ENCODE data around the gene FIGLA. TPM values are rescaled to one million over a fixed set of nuclear protein-coding genes. Genes with fewer than 3 reads are reported as not detected.
"Not testable (repeated sequence)": the region's sequence is repeated elsewhere in the genome, so short reads cannot be mapped to it uniquely, and the experiment has no call there.

The FIGLA gene
- total and polyA plus RNA-seq, 5 donors from 2014 or later, result not detected

DNA sequence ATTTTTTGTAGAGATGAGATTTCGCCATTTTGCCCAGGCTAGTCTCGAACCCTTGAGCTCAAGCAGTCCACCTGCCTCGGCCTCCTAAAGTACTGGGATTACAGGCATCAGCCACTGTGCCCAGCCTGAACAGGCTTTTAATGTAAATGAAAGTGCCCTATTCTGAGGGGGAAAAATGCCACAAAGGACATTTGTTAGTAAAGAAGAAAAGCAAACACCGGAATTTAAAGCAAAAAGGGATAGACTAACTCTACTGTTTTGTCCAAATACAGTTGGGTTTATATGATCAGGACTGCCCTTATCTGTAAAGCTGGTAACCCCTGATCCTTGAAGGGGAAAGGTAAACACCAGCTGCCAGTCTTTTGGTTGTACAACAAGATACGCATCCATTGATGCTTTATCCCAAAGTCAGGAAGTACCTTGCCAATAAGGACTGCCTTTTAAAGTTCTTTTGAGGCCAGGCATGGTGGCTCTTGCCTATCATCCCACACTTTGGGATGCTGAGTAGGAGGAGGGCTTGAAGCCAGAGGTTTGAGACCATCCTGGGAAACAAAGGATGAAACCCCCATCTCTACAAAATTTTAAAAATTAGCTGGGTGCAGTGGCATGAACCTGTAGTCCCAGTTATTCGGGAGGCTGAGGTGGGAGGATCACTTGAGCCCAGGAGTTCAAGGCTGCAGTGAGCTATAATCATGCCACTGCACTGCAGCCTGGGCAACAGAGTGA is 16.8 kb upstream of the FIGLA start:
- Histone ChIP-seq H3K36me3 (ENCODE audit: control insufficient read depth, insufficient read depth, low read length) (no peaks in the 10 kb centered on the region), H3K4me3 (ENCODE audit: low read depth, low read length) (no peak overlapping the region), H3K27me3 (ENCODE audit: control insufficient read depth, insufficient read depth, low read length) (no peaks in the 10 kb centered on the region), H3K9me3 (ENCODE audit: control insufficient read depth in 2 of 2, low read length in 2 of 2) (no peaks in the 10 kb centered on the region), H3K27ac (ENCODE audit: insufficient read depth, low read length, poor library complexity, severe bottlenecking) (no peak overlapping the region), H3K4me1 (ENCODE audit: control insufficient read depth, insufficient read depth, low read length, poor library complexity, severe bottlenecking) (no peaks in the 10 kb centered on the region)
- no peak overlapping the region for H3K4me3 Mint-ChIP-seq
- ATAC-seq (ENCODE audit: low read depth in 2 of 2) (no peak), DNase-seq (no peak)
- H3K27ac Mint-ChIP-seq, result no peak overlapping the region
- H3K4me1 Mint-ChIP-seq, result no peaks in the 10 kb centered on the region
- H3K36me3 Mint-ChIP-seq, result no peaks in the 10 kb centered on the region
- peaks cover 10% of the 10 kb centered on the region for H3K27me3 Mint-ChIP-seq
- H3K9me3 Mint-ChIP-seq, result peaks cover 0 to 2% (median 0%) of the 10 kb centered on the region in 7 donors

GRCh38 chr2:70806620-70807019 is 16.2 kb upstream of the FIGLA start:
- H3K9me3 ChIP-seq (ENCODE audit: control insufficient read depth in 2 of 2, low read length in 2 of 2), result no peaks in the 10 kb centered on the region
- H3K9me3 Mint-ChIP-seq, result peaks cover 0 to 2% (median 0%) of the 10 kb centered on the region in 7 donors

GRCh38 chr2:70806013-70806412 is 15.6 kb upstream of the FIGLA start:
- no peaks in the 10 kb centered on the region for H3K4me1 Mint-ChIP-seq
- peaks cover 10% of the 10 kb centered on the region for H3K27me3 Mint-ChIP-seq
- H3K27ac ChIP-seq (ENCODE audit: insufficient read depth, low read length, poor library complexity, severe bottlenecking), result no peak overlapping the region
- H3K4me3 ChIP-seq (ENCODE audit: low read depth, low read length), result no peak overlapping the region
- peaks cover 0 to 2% (median 0%) of the 10 kb centered on the region in 7 donors for H3K9me3 Mint-ChIP-seq
- no peak overlapping the region for H3K27ac Mint-ChIP-seq
- H3K36me3 Mint-ChIP-seq, result no peaks in the 10 kb centered on the region
- no peaks in the 10 kb centered on the region for H3K9me3 ChIP-seq (ENCODE audit: control insufficient read depth in 2 of 2, low read length in 2 of 2)
- no peak for DNase-seq
- no peaks in the 10 kb centered on the region for H3K27me3 ChIP-seq (ENCODE audit: control insufficient read depth, insufficient read depth, low read length)
- H3K4me1 ChIP-seq (ENCODE audit: control insufficient read depth, insufficient read depth, low read length, poor library complexity, severe bottlenecking), result no peaks in the 10 kb centered on the region
- no peak overlapping the region for H3K4me3 Mint-ChIP-seq
- no peak for ATAC-seq (ENCODE audit: low read depth in 2 of 2)
- no peaks in the 10 kb centered on the region for H3K36me3 ChIP-seq (ENCODE audit: control insufficient read depth, insufficient read depth, low read length)

More at GRCh38 chr2:70806620-70807019, 16.2 kb upstream of the FIGLA start:
- Histone ChIP-seq H3K27me3 (ENCODE audit: control insufficient read depth, insufficient read depth, low read length) (no peaks in the 10 kb centered on the region), H3K4me3 (ENCODE audit: low read depth, low read length) (no peak overlapping the region), H3K36me3 (ENCODE audit: control insufficient read depth, insufficient read depth, low read length) (no peaks in the 10 kb centered on the region), H3K27ac (ENCODE audit: insufficient read depth, low read length, poor library complexity, severe bottlenecking) (no peak overlapping the region), H3K4me1 (ENCODE audit: control insufficient read depth, insufficient read depth, low read length, poor library complexity, severe bottlenecking) (no peaks in the 10 kb centered on the region)
- DNase-seq (no peak), ATAC-seq (ENCODE audit: low read depth in 2 of 2) (no peak)
- Mint-ChIP-seq H3K4me1 (no peaks in the 10 kb centered on the region), H3K27me3 (peaks cover 10% of the 10 kb centered on the region), H3K27ac (no peak overlapping the region), H3K4me3 (no peak overlapping the region), H3K36me3 (no peaks in the 10 kb centered on the region)

DNA sequence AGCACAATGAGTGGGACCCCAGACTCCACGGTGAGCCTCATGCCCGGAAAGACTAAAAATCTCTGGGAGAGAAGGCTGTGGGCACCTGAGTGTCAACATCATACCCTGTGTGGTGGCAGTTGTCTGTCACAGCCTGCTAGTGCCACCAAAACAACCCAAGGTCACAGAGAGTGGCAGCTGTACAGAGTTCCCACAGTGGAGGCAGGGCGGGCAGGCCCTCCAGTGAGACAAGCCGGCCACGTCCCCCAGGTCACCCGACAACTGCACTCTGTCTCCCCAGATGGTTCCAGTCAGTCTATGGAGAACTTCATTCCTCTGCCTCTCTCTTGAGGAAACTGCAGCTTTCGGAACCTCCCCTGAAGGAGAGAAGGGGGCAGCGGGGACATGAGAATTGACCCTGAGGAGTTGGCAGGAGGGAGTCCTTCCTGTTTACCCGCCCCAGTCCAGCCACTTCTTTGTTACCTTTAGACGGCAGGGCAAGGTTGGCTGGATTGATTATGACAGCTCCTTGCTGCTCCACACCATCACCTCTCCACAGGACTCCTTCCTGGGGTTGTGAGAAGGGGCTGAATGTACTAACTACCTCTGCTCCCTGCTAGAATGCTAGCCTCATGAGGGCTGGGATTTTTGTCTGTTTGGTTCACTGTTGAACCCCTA is 11.3 kb upstream of the FIGLA start:
- Mint-ChIP-seq H3K4me3 (no peak overlapping the region), H3K27ac (no peak overlapping the region), H3K4me1 (no peaks in the 10 kb centered on the region), H3K9me3 (peaks cover 0 to 4% (median 0%) of the 10 kb centered on the region in 7 donors), H3K36me3 (no peaks in the 10 kb centered on the region), H3K27me3 (peaks cover 19% of the 10 kb centered on the region)
- H3K27me3 ChIP-seq (ENCODE audit: control insufficient read depth, insufficient read depth, low read length), result no peaks in the 10 kb centered on the region
- ATAC-seq (ENCODE audit: low read depth in 2 of 2) (no peak), DNase-seq (no peak)
- H3K9me3 ChIP-seq (ENCODE audit: control insufficient read depth in 2 of 2, low read length in 2 of 2), result no peaks in the 10 kb centered on the region
- H3K4me3 ChIP-seq (ENCODE audit: low read depth, low read length), result no peak overlapping the region
- H3K4me1 ChIP-seq (ENCODE audit: control insufficient read depth, insufficient read depth, low read length, poor library complexity, severe bottlenecking), result no peaks in the 10 kb centered on the region
- no peaks in the 10 kb centered on the region for H3K36me3 ChIP-seq (ENCODE audit: control insufficient read depth, insufficient read depth, low read length)
- H3K27ac ChIP-seq (ENCODE audit: insufficient read depth, low read length, poor library complexity, severe bottlenecking), result no peak overlapping the region

DNA sequence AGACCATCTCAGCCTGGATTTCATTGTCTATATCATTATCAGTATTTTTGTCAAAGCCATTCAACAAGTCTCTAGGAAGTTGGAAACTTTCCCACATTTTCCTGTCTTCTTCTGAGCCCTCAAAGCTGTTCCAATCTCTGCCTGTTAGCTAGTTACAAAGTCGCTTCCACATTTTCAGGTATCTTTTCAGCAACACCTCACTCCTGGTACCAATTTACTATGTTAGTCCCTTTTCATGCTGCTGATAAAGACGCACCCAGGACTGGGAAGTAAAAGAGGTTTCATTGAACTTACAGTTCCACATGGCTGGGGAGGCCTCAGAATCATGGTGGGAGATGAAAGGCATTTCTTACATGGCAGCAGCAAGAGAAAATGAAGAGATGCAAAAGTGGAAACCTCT is 9.3 kb upstream of the FIGLA start:
- DNase-seq (no peak), ATAC-seq (ENCODE audit: low read depth in 2 of 2) (no peak)
- no peak overlapping the region for H3K27ac ChIP-seq (ENCODE audit: insufficient read depth, low read length, poor library complexity, severe bottlenecking)
- H3K36me3 Mint-ChIP-seq, result no peaks in the 10 kb centered on the region
- H3K27me3 ChIP-seq (ENCODE audit: control insufficient read depth, insufficient read depth, low read length), result peaks cover 2% of the 10 kb centered on the region
- H3K27ac Mint-ChIP-seq, result no peak overlapping the region
- H3K27me3 Mint-ChIP-seq, result peaks cover 23% of the 10 kb centered on the region
- no peaks in the 10 kb centered on the region for H3K4me1 Mint-ChIP-seq
- no peaks in the 10 kb centered on the region for H3K9me3 ChIP-seq (ENCODE audit: control insufficient read depth in 2 of 2, low read length in 2 of 2)
- no peak overlapping the region for H3K4me3 ChIP-seq (ENCODE audit: low read depth, low read length)
- no peak overlapping the region for H3K4me3 Mint-ChIP-seq
- no peaks in the 10 kb centered on the region for H3K36me3 ChIP-seq (ENCODE audit: control insufficient read depth, insufficient read depth, low read length)
- H3K4me1 ChIP-seq (ENCODE audit: control insufficient read depth, insufficient read depth, low read length, poor library complexity, severe bottlenecking), result no peaks in the 10 kb centered on the region
- H3K9me3 Mint-ChIP-seq, result peaks cover 0 to 4% (median 0%) of the 10 kb centered on the region in 7 donors

DNA sequence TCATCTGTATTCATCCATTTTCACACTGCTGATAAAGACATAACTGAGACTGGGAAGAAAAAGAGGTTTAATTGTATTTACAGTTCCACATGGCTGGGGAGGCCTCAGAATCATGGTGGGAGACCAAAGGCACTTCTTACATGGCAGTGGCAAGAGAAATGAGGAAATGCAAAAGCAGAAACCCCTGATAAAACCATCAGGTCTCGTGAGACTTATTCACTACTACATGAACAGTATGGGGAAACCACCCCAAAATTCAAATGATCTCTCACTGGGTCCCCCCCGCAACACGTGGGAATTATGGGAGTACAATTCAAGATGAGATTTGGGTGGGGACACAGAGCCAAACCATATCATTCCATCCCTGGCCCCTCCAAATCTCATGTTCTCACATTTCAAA is 7.6 kb upstream of the FIGLA start:
- not testable (repeated sequence) for H3K27ac Mint-ChIP-seq; H3K27ac ChIP-seq (ENCODE audit: insufficient read depth, low read length, poor library complexity, severe bottlenecking); DNase-seq; H3K4me1 Mint-ChIP-seq; H3K4me3 ChIP-seq (ENCODE audit: low read depth, low read length); H3K4me1 ChIP-seq (ENCODE audit: control insufficient read depth, insufficient read depth, low read length, poor library complexity, severe bottlenecking); ATAC-seq (ENCODE audit: low read depth in 2 of 2); H3K36me3 ChIP-seq (ENCODE audit: control insufficient read depth, insufficient read depth, low read length); H3K9me3 Mint-ChIP-seq; H3K4me3 Mint-ChIP-seq; H3K9me3 ChIP-seq (ENCODE audit: control insufficient read depth in 2 of 2, low read length in 2 of 2); H3K36me3 Mint-ChIP-seq
- peaks cover 11% of the 10 kb centered on the region for H3K27me3 ChIP-seq (ENCODE audit: control insufficient read depth, insufficient read depth, low read length)
- peaks cover 29% of the 10 kb centered on the region for H3K27me3 Mint-ChIP-seq

DNA sequence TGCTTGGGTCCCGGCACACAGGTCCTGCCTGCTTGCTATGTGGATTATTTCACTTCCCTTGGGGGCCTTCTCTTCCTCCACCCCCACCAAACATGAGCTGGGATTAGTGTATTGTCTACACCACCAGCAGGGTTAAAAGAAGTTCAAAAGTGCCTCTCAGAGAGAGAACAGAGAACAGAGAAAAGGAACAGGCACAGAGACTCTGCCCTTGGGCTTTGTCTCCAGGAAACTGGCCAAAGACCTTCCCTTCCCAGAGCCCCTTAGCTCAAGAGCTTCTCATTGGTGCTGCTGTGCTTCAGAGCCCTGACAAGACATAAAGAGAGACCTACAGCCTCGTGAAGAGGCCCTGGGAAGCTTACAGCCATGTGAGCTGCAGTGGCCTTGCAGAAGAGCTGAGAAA is 7.1 kb upstream of the FIGLA start:
- Mint-ChIP-seq H3K9me3 (peaks cover 0 to 4% (median 0%) of the 10 kb centered on the region in 7 donors), H3K27me3 (peaks cover 33% of the 10 kb centered on the region), H3K36me3 (no peaks in the 10 kb centered on the region), H3K4me1 (no peaks in the 10 kb centered on the region), H3K27ac (no peak overlapping the region), H3K4me3 (no peak overlapping the region)
- Histone ChIP-seq H3K9me3 (ENCODE audit: control insufficient read depth in 2 of 2, low read length in 2 of 2) (no peaks in the 10 kb centered on the region), H3K36me3 (ENCODE audit: control insufficient read depth, insufficient read depth, low read length) (no peaks in the 10 kb centered on the region), H3K4me3 (ENCODE audit: low read depth, low read length) (no peak overlapping the region), H3K4me1 (ENCODE audit: control insufficient read depth, insufficient read depth, low read length, poor library complexity, severe bottlenecking) (no peaks in the 10 kb centered on the region), H3K27ac (ENCODE audit: insufficient read depth, low read length, poor library complexity, severe bottlenecking) (no peak overlapping the region), H3K27me3 (ENCODE audit: control insufficient read depth, insufficient read depth, low read length) (peaks cover 11% of the 10 kb centered on the region)
- DNase-seq, result no peak
- ATAC-seq (ENCODE audit: low read depth in 2 of 2), result no peak

DNA sequence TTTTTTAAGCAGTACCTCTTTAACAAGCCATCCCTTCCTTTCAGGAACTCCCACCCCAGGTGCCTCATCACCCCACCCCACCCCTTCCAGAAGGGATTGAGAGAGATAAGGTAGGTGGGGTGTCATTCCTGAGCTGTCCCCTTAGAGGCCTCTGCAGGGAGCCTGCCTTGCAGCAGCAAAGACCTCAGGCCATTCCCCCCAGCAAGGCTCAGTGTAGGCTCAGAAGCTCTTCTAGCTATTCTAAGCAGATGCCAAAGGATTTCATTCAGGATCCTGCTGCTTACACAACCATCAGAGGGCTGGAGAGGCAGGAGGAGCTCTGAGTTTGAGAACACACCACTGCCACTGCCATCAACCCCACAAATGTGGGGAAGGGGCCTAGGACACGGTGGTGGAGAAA is 5.8 kb upstream of the FIGLA start:
- Histone ChIP-seq H3K9me3 (ENCODE audit: control insufficient read depth in 2 of 2, low read length in 2 of 2) (no peaks in the 10 kb centered on the region), H3K4me3 (ENCODE audit: low read depth, low read length) (no peak overlapping the region), H3K36me3 (ENCODE audit: control insufficient read depth, insufficient read depth, low read length) (no peaks in the 10 kb centered on the region), H3K27me3 (ENCODE audit: control insufficient read depth, insufficient read depth, low read length) (peaks cover 18% of the 10 kb centered on the region), H3K27ac (ENCODE audit: insufficient read depth, low read length, poor library complexity, severe bottlenecking) (no peak overlapping the region), H3K4me1 (ENCODE audit: control insufficient read depth, insufficient read depth, low read length, poor library complexity, severe bottlenecking) (no peaks in the 10 kb centered on the region)
- H3K36me3 Mint-ChIP-seq, result no peaks in the 10 kb centered on the region
- no peak overlapping the region for H3K4me3 Mint-ChIP-seq
- no peak overlapping the region for H3K27ac Mint-ChIP-seq
- ATAC-seq (ENCODE audit: low read depth in 2 of 2) (no peak), DNase-seq (no peak)
- peaks cover 0 to 4% (median 0%) of the 10 kb centered on the region in 7 donors for H3K9me3 Mint-ChIP-seq
- peaks cover 41% of the 10 kb centered on the region for H3K27me3 Mint-ChIP-seq
- H3K4me1 Mint-ChIP-seq, result peaks cover 0 to 5% (median 0%) of the 10 kb centered on the region in 4 donors

Measured in CD4-positive, CD25-positive, alpha-beta regulatory T cell (primary cell).